A673 (cell line): ENCODE results near the gene NGDN. TPM values are rescaled to one million over a fixed set of nuclear protein-coding genes. Genes with fewer than 3 reads are reported as not detected.

Experiments used
- BruUV-seq: library from RNA; stranded (reverse); fragments of 400-500 nt; replicated peaks from 2 replicates; lab custom pipeline; 2021; lab: Mats Ljungman, UMichigan
- CTCF ChIA-PET: fragments of 300-600 bp; sonication (Branson Sonifier 250); formaldehyde crosslinking; loops from one replicate; lab custom pipeline; 2022; ENCODE audit warnings: antibody characterized with exemption; lab: Charles Lee
- POLR2A ChIA-PET: fragments of 300-600 bp; sonication (Branson Sonifier 250); formaldehyde crosslinking; loops from one replicate; lab custom pipeline; 2022; ENCODE audit warnings: antibody characterized with exemption; ENCODE audit not compliant: low non-redundant PET; lab: Charles Lee
- DNase-seq: peaks from one replicate; pipeline ENCODE4 v3.0.0-alpha.2; 2015; ENCODE audit warnings: low spot score
- H3K27ac ChIP-seq: fragments of 200-600 bp; sonication (generic); 2 replicates; pipeline ENCODE4 v1.5.1; 2016; ENCODE audit warnings: mixed run types, low read depth, mild to moderate bottlenecking, mixed read lengths, antibody characterized with exemption, low read length; ENCODE audit not compliant: poor library complexity, severe bottlenecking
- H3K27me3 ChIP-seq: fragments of 200-600 bp; sonication (generic); replicated peaks from 2 replicates; pipeline ENCODE4 v1.6.1; 2017; ENCODE audit warnings: mixed run types, low read depth, mild to moderate bottlenecking, mixed read lengths, antibody characterized with exemption, low read length; ENCODE audit not compliant: insufficient read depth, poor library complexity
- H3K36me3 ChIP-seq: fragments of 200-600 bp; sonication (generic); 2 replicates; pipeline ENCODE4 v1.6.1; 2016; ENCODE audit warnings: mixed run types, mild to moderate bottlenecking, mixed read lengths, antibody characterized with exemption, low read length; ENCODE audit not compliant: insufficient read depth, poor library complexity, severe bottlenecking
- H3K4me1 ChIP-seq: fragments of 200-600 bp; sonication (generic); 2 replicates; pipeline ENCODE4 v1.6.1; 2017; ENCODE audit warnings: mixed run types, mild to moderate bottlenecking, mixed read lengths, antibody characterized with exemption, low read length; ENCODE audit not compliant: insufficient read depth, poor library complexity, severe bottlenecking
- H3K4me3 ChIP-seq: fragments of 200-600 bp; sonication (generic); 2 replicates; pipeline ENCODE4 v1.5.1; 2016; ENCODE audit warnings: low read depth, mixed run types, mild to moderate bottlenecking, mixed read lengths, low read length; ENCODE audit not compliant: poor library complexity, severe bottlenecking
- H3K9me3 ChIP-seq: fragments of 200-600 bp; sonication (generic); 2 replicates; pipeline ENCODE4 v1.6.1; 2016; ENCODE audit warnings: mixed run types, low read depth, mild to moderate bottlenecking, mixed read lengths, antibody characterized with exemption, low read length; ENCODE audit not compliant: poor library complexity, severe bottlenecking
- EZH2 ChIP-seq: fragments of 200-600 bp; sonication (generic); IDR thresholded peaks from 2 replicates; pipeline ENCODE4 v1.6.1; 2017; ENCODE audit warnings: borderline replicate concordance, low read depth, mild to moderate bottlenecking, mixed read lengths, antibody characterized with exemption, low read length; ENCODE audit not compliant: poor library complexity, severe bottlenecking
- intact Hi-C: fragments of 100-400 bp; cut with micrococcal nuclease; formaldehyde crosslinking; loops from one replicate; pipeline ENCODE4 v1.10.0; 2022; ENCODE audit not compliant: unreplicated experiment
- total RNA-seq: library from RNA; stranded (reverse); gene quantifications from 2 replicates; pipeline ENCODE4 v1.2.3, GENCODE V29; 2021
- TF ChIP-seq, protein P1 (sequence below): fragments of 300-800, 200-600 bp; sonication (generic); conservative IDR thresholded peaks from 2 replicates; pipeline ENCODE4 v1.5.1; 2017; ENCODE audit warnings: low read depth, mild to moderate bottlenecking, antibody characterized with exemption, low read length, moderate library complexity, mixed read lengths

The NGDN gene
- total RNA-seq, 1 experiment from 2014 or later, result 71.2 TPM

DNA sequence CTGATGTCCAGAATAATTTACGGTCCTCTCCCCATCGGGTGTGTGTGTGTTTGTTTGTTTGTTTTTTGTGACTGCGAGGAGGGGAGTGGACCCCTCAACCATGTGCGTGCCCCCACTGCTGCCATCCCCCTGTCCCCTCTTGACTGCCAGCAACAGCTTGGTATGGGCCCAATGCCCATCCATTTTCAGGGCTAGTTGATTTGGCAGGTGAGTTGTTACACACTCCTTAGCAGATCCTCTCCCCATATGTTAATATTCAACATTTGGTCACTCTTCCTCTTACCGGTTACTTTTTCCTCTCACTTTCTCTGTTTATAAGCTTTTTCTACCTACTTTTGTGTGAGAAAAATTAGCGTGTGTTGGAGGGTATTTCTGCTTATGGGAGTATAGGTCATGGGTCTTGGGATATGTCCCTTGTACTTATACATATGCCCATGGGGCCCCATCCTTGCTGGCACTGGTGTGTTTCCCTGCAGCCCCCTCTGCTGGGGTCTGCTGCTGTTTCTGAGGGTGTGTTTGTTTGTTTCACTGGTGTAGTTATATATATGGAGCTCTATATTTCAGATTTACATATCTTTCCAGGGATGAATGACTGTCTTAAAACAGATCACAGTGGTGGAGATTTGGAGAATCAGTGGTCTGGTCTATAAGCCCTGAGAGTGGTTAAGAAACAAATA is 48.3 kb downstream of the NGDN start:
- TF ChIP-seq, protein P1, sequence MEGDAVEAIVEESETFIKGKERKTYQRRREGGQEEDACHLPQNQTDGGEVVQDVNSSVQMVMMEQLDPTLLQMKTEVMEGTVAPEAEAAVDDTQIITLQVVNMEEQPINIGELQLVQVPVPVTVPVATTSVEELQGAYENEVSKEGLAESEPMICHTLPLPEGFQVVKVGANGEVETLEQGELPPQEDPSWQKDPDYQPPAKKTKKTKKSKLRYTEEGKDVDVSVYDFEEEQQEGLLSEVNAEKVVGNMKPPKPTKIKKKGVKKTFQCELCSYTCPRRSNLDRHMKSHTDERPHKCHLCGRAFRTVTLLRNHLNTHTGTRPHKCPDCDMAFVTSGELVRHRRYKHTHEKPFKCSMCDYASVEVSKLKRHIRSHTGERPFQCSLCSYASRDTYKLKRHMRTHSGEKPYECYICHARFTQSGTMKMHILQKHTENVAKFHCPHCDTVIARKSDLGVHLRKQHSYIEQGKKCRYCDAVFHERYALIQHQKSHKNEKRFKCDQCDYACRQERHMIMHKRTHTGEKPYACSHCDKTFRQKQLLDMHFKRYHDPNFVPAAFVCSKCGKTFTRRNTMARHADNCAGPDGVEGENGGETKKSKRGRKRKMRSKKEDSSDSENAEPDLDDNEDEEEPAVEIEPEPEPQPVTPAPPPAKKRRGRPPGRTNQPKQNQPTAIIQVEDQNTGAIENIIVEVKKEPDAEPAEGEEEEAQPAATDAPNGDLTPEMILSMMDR, result no peak
- TF ChIP-seq EZH2, result no peak
- BruUV-seq, result no TSS peak
- no peaks in the 10 kb centered on the region for H3K4me1 ChIP-seq
- H3K27me3 ChIP-seq, result no peaks in the 10 kb centered on the region
- intact Hi-C loops, result no loop called here
- H3K4me3 ChIP-seq, result no peak overlapping the region
- no peak overlapping the region for H3K27ac ChIP-seq
- ChIA-PET POLR2A (no interaction called here), CTCF (no interaction called here)
- no peaks in the 10 kb centered on the region for H3K9me3 ChIP-seq
- H3K36me3 ChIP-seq, result no peaks in the 10 kb centered on the region
- no peak for DNase-seq

DNA sequence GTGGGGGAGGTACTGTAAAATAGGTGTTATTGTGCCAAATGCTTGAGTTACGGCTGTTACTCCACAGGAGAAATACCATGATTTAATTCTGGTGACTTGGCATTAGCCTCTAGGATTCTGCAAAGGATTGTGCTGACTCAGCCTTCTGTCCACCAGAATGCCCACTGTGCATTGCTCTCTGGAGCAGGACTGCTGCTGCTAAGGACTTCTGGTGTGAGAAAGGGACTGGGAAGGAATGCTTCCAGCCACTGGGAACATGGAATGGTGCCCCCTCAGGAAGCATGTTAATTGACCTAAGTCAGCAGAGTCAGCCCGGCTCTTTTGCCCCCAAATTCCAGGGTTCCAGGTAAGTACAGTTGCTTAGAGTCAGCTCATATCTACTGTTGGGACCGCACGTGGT is 49.2 kb downstream of the NGDN start:
- Histone ChIP-seq H3K4me1 (no peaks in the 10 kb centered on the region), H3K27ac (no peak overlapping the region), H3K36me3 (no peaks in the 10 kb centered on the region), H3K9me3 (no peaks in the 10 kb centered on the region), H3K4me3 (no peak overlapping the region), H3K27me3 (no peaks in the 10 kb centered on the region)
- ChIA-PET CTCF (no interaction called here), POLR2A (no interaction called here)
- no TSS peak for BruUV-seq
- DNase-seq, result no peak
- TF ChIP-seq EZH2, result no peak
- TF ChIP-seq, protein P1, result no peak
- intact Hi-C loops, result no loop called here

DNA sequence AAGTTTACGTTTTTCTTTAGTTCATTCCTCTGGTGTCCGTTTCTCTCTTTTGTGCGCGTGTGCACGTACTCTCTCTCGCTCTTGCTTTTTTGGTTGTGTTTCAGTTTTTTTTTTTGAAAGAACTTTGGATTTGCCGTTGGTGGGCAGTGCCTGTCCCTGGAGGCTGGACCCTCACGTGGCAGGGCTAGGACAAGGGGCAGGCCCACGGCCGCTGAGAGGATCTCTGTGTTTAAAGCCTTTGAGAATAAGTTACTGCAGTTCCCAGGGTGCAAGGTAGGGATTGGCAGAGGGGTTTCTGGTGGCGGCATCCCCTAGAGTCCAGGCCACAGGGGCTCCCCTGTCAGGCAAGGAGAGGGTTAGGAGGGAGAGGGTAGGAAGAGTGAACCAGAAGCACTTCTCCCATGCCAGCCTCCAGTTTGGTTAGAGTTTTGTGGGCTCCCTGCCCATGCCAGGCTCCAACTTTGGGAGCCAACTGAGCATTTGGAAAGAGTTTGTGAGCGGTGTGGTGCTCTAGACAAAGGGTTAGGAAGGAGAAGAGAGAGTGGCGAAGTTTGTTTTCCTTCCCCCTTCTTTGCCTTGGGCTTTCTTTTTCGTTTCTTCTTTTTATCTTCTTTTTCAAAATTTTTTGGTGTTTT is 51.5 kb downstream of the NGDN start:
- Histone ChIP-seq H3K9me3 (no peaks in the 10 kb centered on the region), H3K27me3 (no peaks in the 10 kb centered on the region), H3K4me1 (no peaks in the 10 kb centered on the region), H3K4me3 (no peak overlapping the region), H3K27ac (no peak overlapping the region), H3K36me3 (no peaks in the 10 kb centered on the region)
- intact Hi-C loops, result no loop called here
- BruUV-seq, result no TSS peak
- CTCF ChIA-PET, result no interaction called here
- POLR2A ChIA-PET, result no interaction called here
- TF ChIP-seq, protein P1, result no peak
- no peak for TF ChIP-seq EZH2
- DNase-seq, result no peak
